Endothelial cell of umbilical vein (primary cell): ENCODE data around the gene CASKIN1. TPM values are rescaled to one million over a fixed set of nuclear protein-coding genes. Genes with fewer than 3 reads are reported as not detected.
"Not testable (repeated sequence)": the region's sequence is repeated elsewhere in the genome, so short reads cannot be mapped to it uniquely, and the experiment has no call there.

Source experiments
- BruUV-seq: library from RNA; stranded (reverse); fragments of 400-500 nt; replicated peaks from 2 replicates; lab custom pipeline; 2021; lab: Mats Ljungman, UMichigan
- CTCF ChIA-PET: fragments of 300-600, 350-600 bp; sonication (Branson Sonifier 250); formaldehyde crosslinking; loops from one replicate; lab custom pipeline; 2021; ENCODE audit warnings: antibody characterized with exemption, inconsistent platforms; lab: Charles Lee
- POLR2A ChIA-PET: fragments of 300-600, 350-600 bp; sonication (Branson Sonifier 250); formaldehyde crosslinking; loops from one replicate; lab custom pipeline; 2021; ENCODE audit warnings: antibody characterized with exemption, inconsistent platforms; lab: Charles Lee
- DNase-seq: peaks from one replicate; pipeline ENCODE4 v3.0.0-alpha.2; 2011; ENCODE audit warnings: low read depth, low spot score
- FAIRE-seq: peaks from 2 replicates; lab custom pipeline; 2011; peaks lifted over from hg19 to GRCh38; lab: Jason Lieb, UNC
- H2AFZ ChIP-seq: 2 replicates; pipeline ENCODE4 v1.6.0; 2012; ENCODE audit warnings: low read depth, low read length, control low read depth, inconsistent platforms
- H3K27ac ChIP-seq: 2 replicates; pipeline ENCODE4 v1.5.1; 2011; ENCODE audit warnings: low read depth, mild to moderate bottlenecking, control low read depth, low read length, moderate library complexity; ENCODE audit not compliant: insufficient read depth
- H3K27me3 ChIP-seq, 2 experiments: 2 replicates each; pipeline versions ENCODE4 v1.6.0 to v1.6.1; 2011; ENCODE audit warnings: low read length in 2 of 2, mixed read lengths in 1 of 2; ENCODE audit not compliant: control insufficient read depth in 2 of 2, insufficient read depth in 2 of 2
- H3K36me3 ChIP-seq, 2 experiments: 2 replicates in 1 of 2; 3 replicates in 1 of 2; pipeline ENCODE4 v1.5.1; 2011; ENCODE audit warnings: low read length in 2 of 2, mild to moderate bottlenecking in 1 of 2, moderate library complexity in 1 of 2; ENCODE audit not compliant: control insufficient read depth in 2 of 2, insufficient read depth in 2 of 2; ENCODE audit errors: extremely low read depth in 1 of 2
- H3K4me1 ChIP-seq: 3 replicates; pipeline ENCODE4 v1.5.1; 2011; ENCODE audit warnings: mild to moderate bottlenecking, low read length; ENCODE audit not compliant: control insufficient read depth, insufficient read depth; ENCODE audit errors: extremely low read depth
- H3K4me2 ChIP-seq: 2 replicates; pipeline ENCODE4 v1.6.1; 2011; ENCODE audit warnings: low read length, control low read depth, mixed read lengths; ENCODE audit not compliant: insufficient read depth
- H3K4me3 ChIP-seq, 3 experiments: fragments of 200-600 bp in 1 of 3; sonication (generic), shearing (Covaris generic) in 1 of 3; replicated peaks in 1 of 3; 2 replicates each; pipeline ENCODE4 v1.5.1; 2011 to 2016; ENCODE audit warnings: control low read depth in 3 of 3, low read length in 3 of 3, mild to moderate bottlenecking in 2 of 3, inconsistent platforms in 1 of 3, low read depth in 1 of 3, moderate library complexity in 1 of 3; ENCODE audit not compliant: insufficient read depth in 1 of 3
- H3K79me2 ChIP-seq: 2 replicates; pipeline ENCODE4 v1.6.0; 2012; ENCODE audit warnings: low read length, inconsistent platforms; ENCODE audit not compliant: control insufficient read depth, insufficient read depth
- H3K9ac ChIP-seq: replicated peaks from 2 replicates; pipeline ENCODE3; 2011; ENCODE audit warnings: low read length, control low read depth; ENCODE audit not compliant: insufficient read depth; ENCODE audit errors: extremely low read depth
- H3K9me1 ChIP-seq: replicated peaks from 3 replicates; pipeline ENCODE4 v1.6.0; 2011; ENCODE audit warnings: mild to moderate bottlenecking, low read length; ENCODE audit not compliant: control insufficient read depth, insufficient read depth; ENCODE audit errors: extremely low read depth
- H3K9me3 ChIP-seq: replicated peaks from 2 replicates; pipeline ENCODE4 v1.5.1; 2012; ENCODE audit warnings: low read length, inconsistent platforms; ENCODE audit not compliant: control insufficient read depth, insufficient read depth
- H4K20me1 ChIP-seq: replicated peaks from 2 replicates; pipeline ENCODE3; 2011; ENCODE audit warnings: mild to moderate bottlenecking, low read length; ENCODE audit not compliant: control insufficient read depth, insufficient read depth; ENCODE audit errors: extremely low read depth
- EZH2 ChIP-seq: IDR thresholded peaks from 2 replicates; pipeline ENCODE4 v1.6.1; 2012; ENCODE audit warnings: borderline replicate concordance, low read depth, mild to moderate bottlenecking, moderate library complexity, low read length, inconsistent platforms; ENCODE audit not compliant: severe bottlenecking
- FOS ChIP-seq: IDR thresholded peaks from 2 replicates; pipeline ENCODE4 v1.6.1; 2011; ENCODE audit warnings: mild to moderate bottlenecking, low read length, moderate library complexity, borderline replicate concordance; ENCODE audit not compliant: insufficient read depth
- GATA2 ChIP-seq: IDR thresholded peaks from 2 replicates; pipeline ENCODE4 v1.7.0; 2011; ENCODE audit warnings: low read depth, mild to moderate bottlenecking, moderate library complexity, mixed read lengths, low read length; ENCODE audit not compliant: insufficient read length, insufficient read depth
- JUN ChIP-seq: IDR thresholded peaks from 2 replicates; pipeline ENCODE4 v1.6.1; 2011; ENCODE audit warnings: borderline replicate concordance, low read depth; ENCODE audit not compliant: insufficient read length, insufficient read depth
- MYC ChIP-seq: IDR thresholded peaks from one replicate; pipeline ENCODE4 v1.6.1; 2011; ENCODE audit warnings: mild to moderate bottlenecking, low read depth, low read length
- POLR2A ChIP-seq: IDR thresholded peaks from 2 replicates; pipeline ENCODE4 v1.6.1; 2012; ENCODE audit warnings: low read depth, mild to moderate bottlenecking, control low read depth, low read length
- POLR2AphosphoS5 ChIP-seq: IDR thresholded peaks from 2 replicates; pipeline ENCODE4 v1.6.1; 2012; ENCODE audit warnings: low read depth, mild to moderate bottlenecking, control low read depth, low read length, moderate library complexity; ENCODE audit not compliant: insufficient read depth
- dilution Hi-C: fragments of 300-500 bp; cut with MboI; formaldehyde crosslinking; loops from one replicate; pipeline ENCODE4 v1.15.0; 2019; ENCODE audit warnings: low sequenced_read_pairs; ENCODE audit not compliant: extremely low pct_ligation_motif_present
- intact Hi-C: fragments of 100-400 bp; cut with micrococcal nuclease; formaldehyde crosslinking; loops from one replicate; pipeline ENCODE4 v1.10.0; 2022
- polyA plus RNA-seq, 4 experiments: library from polyadenylated mRNA; depleted of rRNA in 3 of 4; stranded (reverse) in 3 of 4; unstranded in 1 of 4; fragments of >200 nt; gene quantifications; 2 replicates each; pipeline versions ENCODE4 v1.2.1 to v1.2.3, GENCODE V29; 2011 to 2012; ENCODE audit warnings: missing spikeins in 1 of 4
- total RNA-seq: library from RNA; stranded (reverse); gene quantifications from 2 replicates; pipeline ENCODE4 v1.2.3, GENCODE V29; 2021
- TF ChIP-seq, protein P1 (sequence below), 2 donors: IDR thresholded peaks; 1 replicate in 1 of 2; 2 replicates in 1 of 2; pipeline ENCODE4 v1.5.1; 2011; ENCODE audit warnings: low read length in 2 of 2, mild to moderate bottlenecking in 2 of 2, moderate library complexity in 2 of 2, control low read depth in 1 of 2, inconsistent platforms in 1 of 2, low read depth in 1 of 2; ENCODE audit not compliant: insufficient read depth in 1 of 2; ENCODE audit errors: extremely low read depth in 1 of 2
- TF ChIP-seq, protein P2 (sequence below): IDR thresholded peaks from 2 replicates; pipeline ENCODE4 v1.6.1; 2011; ENCODE audit not compliant: insufficient read depth, insufficient read length

Gene CASKIN1
- total and polyA plus RNA-seq, 2 donors (not counting 3 experiments of a cell fraction or from before 2014, with no cell fraction given): 0.11 to 0.58 TPM

DNA sequence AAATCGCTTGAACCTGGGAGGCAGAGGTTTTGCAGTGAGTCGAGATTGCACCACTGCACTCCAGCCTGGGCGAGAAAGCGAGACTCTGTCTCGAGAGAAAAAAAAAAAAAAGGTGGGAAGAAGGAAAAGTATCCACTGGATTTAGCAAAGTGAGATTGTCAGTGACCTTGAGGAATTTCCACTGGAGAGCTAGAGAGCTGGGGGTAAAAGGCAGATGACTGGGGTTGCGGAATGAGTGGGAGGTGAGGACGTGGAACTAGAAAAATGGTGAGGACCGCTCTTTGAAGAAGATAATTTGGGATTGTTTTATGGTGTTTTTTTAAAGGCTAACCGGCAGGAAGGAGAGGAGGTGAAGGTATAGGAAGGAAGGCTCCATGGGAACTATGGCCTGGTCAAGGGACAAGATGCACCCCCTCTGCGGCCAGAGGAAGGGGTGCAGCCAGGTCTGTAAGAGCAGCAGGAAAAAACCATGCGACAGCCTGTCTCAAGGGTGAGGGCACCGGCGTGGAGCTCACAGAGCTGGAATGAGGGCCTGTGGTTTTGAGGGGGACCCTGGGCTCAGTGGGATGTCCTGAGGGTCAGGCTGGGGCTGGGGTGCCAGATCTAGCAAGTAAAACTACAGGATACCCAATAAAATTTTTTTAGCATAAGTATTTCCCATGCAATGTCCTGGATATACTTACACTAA lies 8.2 kb upstream of the CASKIN1 start:
- H4K20me1 ChIP-seq: no peaks in the 10 kb centered on the region
- peaks cover 2 to 4% of the 10 kb centered on the region in 2 experiments for H3K27me3 ChIP-seq
- DNase-seq (no peak), FAIRE-seq (peak; percentile 8)
- peak overlapping the region; percentile 21 for H3K27ac ChIP-seq
- H3K4me2 ChIP-seq: peak overlapping the region; percentile 64
- POLR2A ChIA-PET: interaction anchor here (1.3 kb wide), 1 partner anchor 49 kb away, joined by 5 read pairs; the partner anchor contains the start of gene TRAF7
- H3K4me3 ChIP-seq: peak overlapping the region; percentile 17 to 91 (median 73)
- peak overlapping the region; percentile 83 for H2AFZ ChIP-seq
- dilution Hi-C loops: no loop called here
- BruUV-seq: TSS peak; percentile 37
- TF ChIP-seq, protein P1, sequence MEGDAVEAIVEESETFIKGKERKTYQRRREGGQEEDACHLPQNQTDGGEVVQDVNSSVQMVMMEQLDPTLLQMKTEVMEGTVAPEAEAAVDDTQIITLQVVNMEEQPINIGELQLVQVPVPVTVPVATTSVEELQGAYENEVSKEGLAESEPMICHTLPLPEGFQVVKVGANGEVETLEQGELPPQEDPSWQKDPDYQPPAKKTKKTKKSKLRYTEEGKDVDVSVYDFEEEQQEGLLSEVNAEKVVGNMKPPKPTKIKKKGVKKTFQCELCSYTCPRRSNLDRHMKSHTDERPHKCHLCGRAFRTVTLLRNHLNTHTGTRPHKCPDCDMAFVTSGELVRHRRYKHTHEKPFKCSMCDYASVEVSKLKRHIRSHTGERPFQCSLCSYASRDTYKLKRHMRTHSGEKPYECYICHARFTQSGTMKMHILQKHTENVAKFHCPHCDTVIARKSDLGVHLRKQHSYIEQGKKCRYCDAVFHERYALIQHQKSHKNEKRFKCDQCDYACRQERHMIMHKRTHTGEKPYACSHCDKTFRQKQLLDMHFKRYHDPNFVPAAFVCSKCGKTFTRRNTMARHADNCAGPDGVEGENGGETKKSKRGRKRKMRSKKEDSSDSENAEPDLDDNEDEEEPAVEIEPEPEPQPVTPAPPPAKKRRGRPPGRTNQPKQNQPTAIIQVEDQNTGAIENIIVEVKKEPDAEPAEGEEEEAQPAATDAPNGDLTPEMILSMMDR (IDR thresholded peaks at IDR 0.05; ENCODE audit: extremely low read depth in 1 of 2, insufficient read depth in 1 of 2, low read depth in 1 of 2, low read length in 2 of 2): no peak
- TF ChIP-seq GATA2 (no peak), EZH2 (no peak), MYC (no peak), JUN (no peak), FOS (no peak), POLR2AphosphoS5 (no peak), POLR2A (no peak)
- TF ChIP-seq, protein P2, sequence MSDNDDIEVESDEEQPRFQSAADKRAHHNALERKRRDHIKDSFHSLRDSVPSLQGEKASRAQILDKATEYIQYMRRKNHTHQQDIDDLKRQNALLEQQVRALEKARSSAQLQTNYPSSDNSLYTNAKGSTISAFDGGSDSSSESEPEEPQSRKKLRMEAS: no peak
- H3K79me2 ChIP-seq: peaks cover 7% of the 10 kb centered on the region
- H3K4me1 ChIP-seq: peaks cover 10% of the 10 kb centered on the region
- no peaks in the 10 kb centered on the region for H3K9me1 ChIP-seq
- peak overlapping the region; percentile 88 for H3K9ac ChIP-seq
- H3K9me3 ChIP-seq: no peaks in the 10 kb centered on the region
- intact Hi-C loops: loop anchor here (1.0 kb wide), 3 partner anchors 11 to 49 kb away; partner anchors contain the start of genes E4F1 and TRAF7
- peaks cover 0 to 18% of the 10 kb centered on the region in 2 experiments for H3K36me3 ChIP-seq
- CTCF ChIA-PET: interaction anchor here (0.9 kb wide), 1 partner anchor 10 kb away, joined by 5 read pairs; the partner anchor contains the start of gene PGP

DNA sequence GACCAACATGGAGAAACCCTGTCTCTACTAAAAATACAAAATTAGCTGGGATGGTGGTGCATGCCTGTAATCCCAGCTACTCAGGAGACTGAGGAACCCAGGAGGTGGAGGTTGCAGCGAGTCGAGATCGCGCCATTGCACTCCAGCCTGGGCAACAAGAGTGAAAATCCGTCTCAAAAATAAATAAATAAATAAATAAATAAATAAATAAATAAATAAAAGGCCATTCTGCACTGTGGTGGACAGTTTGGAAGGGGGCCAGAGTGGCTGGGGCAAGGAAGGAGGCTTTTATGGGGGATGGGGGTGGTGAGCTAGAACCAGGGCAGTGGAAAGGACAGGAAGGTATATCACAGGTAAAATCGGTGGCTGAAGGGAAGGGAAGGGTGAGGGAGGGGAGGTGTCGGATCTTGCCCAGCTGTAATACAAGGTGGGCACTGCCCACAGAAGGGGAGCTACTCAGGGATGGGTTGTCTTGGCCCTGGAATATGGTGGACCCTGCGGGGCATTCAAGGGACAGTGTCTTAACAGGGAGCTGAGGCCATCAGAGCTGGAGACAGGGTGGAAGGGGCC lies 6.8 kb upstream of the CASKIN1 start:
- ChIA-PET POLR2A (interaction anchor here (1.3 kb wide), 1 partner anchor 48 kb away, joined by 9 read pairs; the partner anchor contains the start of gene TRAF7), CTCF (interaction anchor here (0.7 to 1.3 kb wide), 2 partner anchors 8 to 50 kb away, joined by 3 to 4 read pairs; no protein-coding TSS in a partner anchor)
- intact Hi-C loops, dilution Hi-C loops, H4K20me1 ChIP-seq, FAIRE-seq, H3K27ac ChIP-seq, H3K9me3 ChIP-seq, H3K4me2 ChIP-seq, H3K9ac ChIP-seq, H2AFZ ChIP-seq, H3K4me3 ChIP-seq, H3K79me2 ChIP-seq, BruUV-seq, H3K9me1 ChIP-seq, H3K4me1 ChIP-seq, DNase-seq: not testable (repeated sequence)
- peaks cover 7 to 14% of the 10 kb centered on the region in 2 experiments for H3K27me3 ChIP-seq
- peaks cover 0 to 10% of the 10 kb centered on the region in 2 experiments for H3K36me3 ChIP-seq
